Measurements from ENCODE around the gene ZFAND3. TPM values are rescaled to one million over a fixed set of nuclear protein-coding genes. Genes with fewer than 3 reads are reported as not detected.

Gene ZFAND3
- total and polyA plus RNA-seq, 2 donors (not counting 1 experiment from before 2014, with no cell fraction given), result 13.5 to 58.3 TPM

GRCh38 chr6:37916149-37916548 is 96.6 kb downstream of the ZFAND3 start:
- H2AFZ ChIP-seq (ENCODE audit: insufficient read depth, low read depth, low read length, poor library complexity, severe bottlenecking), result no peak overlapping the region
- Mint-ChIP-seq H3K4me1 (peaks cover 57% of the 10 kb centered on the region), H3K4me3 (no peak overlapping the region), H3K9me3 (ENCODE audit: insufficient read depth) (no peaks in the 10 kb centered on the region), H3K27ac (no peak overlapping the region), H3K27me3 (no peaks in the 10 kb centered on the region)
- no peak overlapping the region for H3K9ac ChIP-seq (ENCODE audit: low read length)
- H3K27me3 ChIP-seq (replicated peaks in 1 of 4; ENCODE audit: control extremely low read depth in 1 of 4, control insufficient read depth in 3 of 4, insufficient read depth in 4 of 4, low read length in 3 of 4), result no peaks in the 10 kb centered on the region
- peaks cover 96% of the 10 kb centered on the region for H3K79me2 ChIP-seq (ENCODE audit: control insufficient read depth, insufficient read depth, low read length)
- ChIA-PET POLR2A (no interaction called here), CTCF (no interaction called here)
- peaks cover 54% of the 10 kb centered on the region for H4K20me1 ChIP-seq (ENCODE audit: control insufficient read depth, insufficient read depth, low read length, poor library complexity, severe bottlenecking)
- DNase-seq, result no peak
- TF ChIP-seq CTCF (IDR thresholded peaks at IDR 0.05) (no peak), EZH2 (IDR thresholded peaks at IDR 0.05; ENCODE audit: borderline replicate concordance, insufficient read depth, low read depth, low read length, poor library complexity, severe bottlenecking) (no peak)
- H3K27ac ChIP-seq (ENCODE audit: low read length in 2 of 2), result no peak overlapping the region
- H3K4me1 ChIP-seq (ENCODE audit: control insufficient read depth in 2 of 2, insufficient read depth in 2 of 2, low read length in 2 of 2), result peaks cover 3% of the 10 kb centered on the region in 2 donors
- no peaks in the 10 kb centered on the region for H3K36me3 ChIP-seq (replicated peaks in 1 of 2; ENCODE audit: control extremely low read depth in 1 of 2, control insufficient read depth in 1 of 2, extremely low read depth in 1 of 2, insufficient read depth in 2 of 2, low read length in 1 of 2)
- H3K9me3 ChIP-seq (ENCODE audit: control extremely low read depth in 1 of 3, control insufficient read depth in 2 of 3, insufficient read depth in 1 of 3, low read length in 2 of 3), result no peaks in the 10 kb centered on the region
- WGBS (ENCODE audit: insufficient coverage), result 92% methylated on average over 5 of the region's 8 CpGs
- ATAC-seq (ENCODE audit: low read depth), result no peak
- intact Hi-C loops (cut with micrococcal nuclease), result no loop called here
- H3K4me3 ChIP-seq (ENCODE audit: control extremely low read depth in 1 of 5, extremely low read depth in 1 of 5, insufficient read depth in 1 of 5, low read depth in 2 of 5, low read length in 4 of 5), result no peak overlapping the region
- H3K4me2 ChIP-seq (replicated peaks; ENCODE audit: low read depth, low read length, poor library complexity, severe bottlenecking), result no peak overlapping the region

DNA sequence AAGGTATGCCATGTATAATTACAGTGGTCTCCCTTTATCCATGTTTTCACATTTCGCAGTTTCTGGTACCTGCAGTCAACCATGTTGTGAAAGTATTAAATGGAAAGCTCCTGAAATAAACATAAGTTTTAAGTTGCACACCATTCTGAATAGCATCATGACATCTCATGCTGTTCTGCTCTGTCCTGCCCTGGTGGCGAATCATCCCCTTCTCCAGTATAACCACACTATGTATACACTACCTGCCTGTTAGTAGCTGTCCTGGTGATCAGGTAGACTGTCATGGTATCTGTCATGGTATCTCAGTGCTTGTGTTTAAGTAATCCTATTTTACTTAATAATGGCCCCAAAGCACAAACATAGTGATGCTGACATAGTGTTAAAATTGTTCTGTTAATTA is 97.1 kb downstream of the ZFAND3 start:
- ChIA-PET POLR2A (no interaction called here), CTCF (no interaction called here)
- Histone ChIP-seq H3K27ac (ENCODE audit: low read length in 2 of 2) (no peak overlapping the region), H3K9ac (ENCODE audit: low read length) (no peak overlapping the region), H3K4me2 (replicated peaks; ENCODE audit: low read depth, low read length, poor library complexity, severe bottlenecking) (no peak overlapping the region), H3K4me1 (ENCODE audit: control insufficient read depth in 2 of 2, insufficient read depth in 2 of 2, low read length in 2 of 2) (peaks cover 0 to 3% of the 10 kb centered on the region in 2 donors), H3K79me2 (ENCODE audit: control insufficient read depth, insufficient read depth, low read length) (peaks cover 96% of the 10 kb centered on the region), H3K4me3 (ENCODE audit: control extremely low read depth in 1 of 5, extremely low read depth in 1 of 5, insufficient read depth in 1 of 5, low read depth in 2 of 5, low read length in 4 of 5) (no peak overlapping the region), H4K20me1 (ENCODE audit: control insufficient read depth, insufficient read depth, low read length, poor library complexity, severe bottlenecking) (peaks cover 54% of the 10 kb centered on the region), H2AFZ (ENCODE audit: insufficient read depth, low read depth, low read length, poor library complexity, severe bottlenecking) (no peak overlapping the region), H3K27me3 (replicated peaks in 1 of 4; ENCODE audit: control extremely low read depth in 1 of 4, control insufficient read depth in 3 of 4, insufficient read depth in 4 of 4, low read length in 3 of 4) (no peaks in the 10 kb centered on the region), H3K36me3 (replicated peaks in 1 of 2; ENCODE audit: control extremely low read depth in 1 of 2, control insufficient read depth in 1 of 2, extremely low read depth in 1 of 2, insufficient read depth in 2 of 2, low read length in 1 of 2) (no peaks in the 10 kb centered on the region), H3K9me3 (ENCODE audit: control extremely low read depth in 1 of 3, control insufficient read depth in 2 of 3, insufficient read depth in 1 of 3, low read length in 2 of 3) (no peaks in the 10 kb centered on the region)
- H3K9me3 Mint-ChIP-seq (ENCODE audit: insufficient read depth), result no peaks in the 10 kb centered on the region
- H3K27ac Mint-ChIP-seq, result no peak overlapping the region
- ATAC-seq (ENCODE audit: low read depth) (no peak), DNase-seq (no peak)
- no CpG with 5 or more reads among the region's 2 CpGs for WGBS (ENCODE audit: insufficient coverage)
- H3K4me3 Mint-ChIP-seq, result no peak overlapping the region
- H3K27me3 Mint-ChIP-seq, result no peaks in the 10 kb centered on the region
- peaks cover 53% of the 10 kb centered on the region for H3K4me1 Mint-ChIP-seq
- intact Hi-C loops (cut with micrococcal nuclease), result no loop called here
- TF ChIP-seq CTCF (IDR thresholded peaks at IDR 0.05), result no peak
- no peak for TF ChIP-seq EZH2 (IDR thresholded peaks at IDR 0.05; ENCODE audit: borderline replicate concordance, insufficient read depth, low read depth, low read length, poor library complexity, severe bottlenecking)
